ENCODE results near the gene FBXL4.

Gene FBXL4

DNA sequence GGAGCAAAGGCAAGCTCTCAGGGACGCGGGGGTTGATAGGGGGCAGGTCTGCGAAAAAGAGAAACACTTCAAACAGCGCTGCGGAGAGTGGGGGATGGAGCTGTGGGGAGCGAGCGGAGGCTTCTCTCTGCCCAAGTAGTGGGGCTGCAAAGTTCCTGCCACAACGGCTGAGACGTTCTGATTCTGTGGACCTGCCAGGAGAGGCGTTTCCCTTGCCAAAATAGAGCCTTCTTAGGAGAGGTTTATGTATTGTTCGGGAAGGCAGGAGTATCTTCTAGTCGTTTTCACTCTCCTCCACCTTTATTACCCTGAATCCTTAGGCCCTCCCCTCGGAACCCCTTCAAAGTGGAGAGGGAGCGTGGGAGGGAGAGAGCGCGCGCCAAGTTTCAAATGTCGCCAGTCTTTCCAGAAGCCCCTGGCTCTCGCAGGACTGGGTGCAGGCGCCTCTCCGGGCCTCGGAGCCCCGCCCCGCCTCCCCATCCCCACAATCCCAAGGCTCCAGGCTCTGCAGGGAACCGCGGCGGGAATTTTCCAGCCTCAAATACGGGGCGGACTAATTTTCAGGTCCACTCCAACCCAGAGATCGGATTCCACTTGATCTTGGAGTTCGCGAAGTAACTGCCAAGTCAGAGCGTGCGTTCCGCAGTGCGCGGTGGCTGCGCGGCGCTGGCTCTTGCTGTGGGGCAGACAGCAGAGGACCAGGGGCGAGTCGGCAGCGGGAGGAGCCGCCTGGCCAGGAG, 123.4 kb downstream of the FBXL4 start:
- peak; percentile 19 for DNase-seq

DNA sequence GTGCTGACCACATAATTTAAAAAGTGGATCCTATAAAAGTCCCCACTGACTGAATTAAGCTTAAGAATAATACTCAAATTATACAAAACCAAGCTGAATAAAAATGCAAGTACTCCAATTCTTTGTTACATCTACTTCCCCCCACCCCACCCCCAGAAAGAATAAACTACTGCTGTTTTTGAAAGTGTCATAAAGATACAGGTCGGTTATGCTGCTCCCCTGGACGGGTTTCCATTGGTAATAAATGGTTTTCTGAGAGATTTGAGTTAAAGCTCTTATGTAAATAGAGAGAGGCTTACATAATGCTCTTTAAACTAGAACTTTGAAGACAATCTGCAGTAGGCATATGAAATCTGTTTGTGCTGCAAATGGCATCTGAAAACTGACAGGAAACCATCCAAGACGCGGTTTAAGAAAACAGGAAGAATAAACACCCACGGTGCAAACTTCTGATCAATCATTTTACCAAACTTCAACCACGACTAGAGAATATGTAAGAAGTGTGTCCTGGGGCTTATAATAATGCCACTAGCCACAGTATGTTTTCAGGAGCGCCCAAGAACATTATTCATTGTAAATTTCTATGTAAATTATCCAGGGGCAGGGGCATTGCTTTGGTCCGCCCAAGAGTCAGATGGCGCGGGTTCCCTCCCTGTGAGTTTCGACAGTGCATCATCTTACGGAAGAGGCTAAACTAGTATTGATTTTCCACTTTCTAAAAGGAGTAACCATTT, 124.2 kb downstream of the FBXL4 start:
- no peak for DNase-seq

DNA sequence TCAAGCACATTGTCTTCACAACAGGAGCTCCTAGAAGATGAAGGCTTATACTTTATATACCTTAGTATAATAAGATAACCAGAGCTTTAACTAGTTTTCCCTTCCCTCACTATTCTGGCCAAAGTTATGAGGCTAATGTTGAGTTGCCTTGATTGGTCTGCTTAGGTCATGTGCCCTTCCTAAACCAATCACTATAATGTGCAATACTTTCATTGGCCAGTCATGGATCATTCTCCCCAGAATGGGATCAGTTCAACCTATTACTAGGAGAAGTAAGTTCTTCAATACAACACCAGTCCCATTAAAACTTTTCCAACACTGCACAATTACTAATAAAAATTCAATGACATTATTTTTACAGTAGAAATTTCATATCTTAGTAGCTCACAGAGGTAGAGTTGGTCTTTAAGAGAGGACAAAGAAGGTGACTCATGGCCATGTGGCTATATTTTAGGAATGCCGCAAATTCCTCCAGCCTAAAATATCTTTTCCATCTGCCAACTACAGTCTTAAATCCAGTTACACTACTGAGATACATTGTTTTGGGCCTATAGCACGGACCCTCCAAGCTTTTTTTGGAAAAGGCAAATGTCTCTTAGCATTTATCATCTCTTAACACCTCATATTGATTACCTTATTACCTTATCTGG, 125.9 kb downstream of the FBXL4 start:
- DNase-seq: no peak

Measured in COR-L47 (cell line).